ENCODE results near the gene PUM1.

PUM1 gene

DNA sequence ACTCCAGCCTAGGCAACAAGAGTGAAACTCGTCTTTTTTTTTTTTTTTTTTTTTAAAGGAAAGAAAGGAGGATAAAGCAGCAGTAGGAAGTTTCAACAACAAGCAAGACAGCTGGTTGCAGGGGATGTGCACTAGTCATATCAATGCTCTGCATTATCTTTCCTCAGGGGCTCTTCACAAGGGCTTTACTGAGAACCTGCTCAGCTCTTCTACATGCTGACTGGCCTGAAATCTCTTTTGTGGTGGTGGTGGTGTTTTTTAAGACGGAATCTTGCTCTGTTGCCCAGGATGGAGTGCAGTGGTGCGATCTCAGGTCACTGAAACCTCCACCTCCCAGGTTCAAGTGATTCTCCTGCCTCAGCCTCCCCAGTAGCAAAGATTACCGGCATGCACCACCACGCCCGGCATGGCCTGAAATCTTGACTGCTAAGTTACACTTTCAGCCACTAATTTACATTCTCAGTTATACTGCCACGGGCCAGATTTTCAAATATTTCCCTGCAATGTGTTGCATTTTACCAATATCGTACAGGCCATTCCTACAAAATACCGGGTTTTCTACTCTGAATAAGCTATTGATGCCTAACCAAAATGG, 68.0 kb downstream of the PUM1 start:
- no peak overlapping the region for H3K4me3 ChIP-seq (ENCODE audit: low read length)
- DNase-seq (ENCODE audit: low read depth) = no peak
- TF ChIP-seq, protein P1, sequence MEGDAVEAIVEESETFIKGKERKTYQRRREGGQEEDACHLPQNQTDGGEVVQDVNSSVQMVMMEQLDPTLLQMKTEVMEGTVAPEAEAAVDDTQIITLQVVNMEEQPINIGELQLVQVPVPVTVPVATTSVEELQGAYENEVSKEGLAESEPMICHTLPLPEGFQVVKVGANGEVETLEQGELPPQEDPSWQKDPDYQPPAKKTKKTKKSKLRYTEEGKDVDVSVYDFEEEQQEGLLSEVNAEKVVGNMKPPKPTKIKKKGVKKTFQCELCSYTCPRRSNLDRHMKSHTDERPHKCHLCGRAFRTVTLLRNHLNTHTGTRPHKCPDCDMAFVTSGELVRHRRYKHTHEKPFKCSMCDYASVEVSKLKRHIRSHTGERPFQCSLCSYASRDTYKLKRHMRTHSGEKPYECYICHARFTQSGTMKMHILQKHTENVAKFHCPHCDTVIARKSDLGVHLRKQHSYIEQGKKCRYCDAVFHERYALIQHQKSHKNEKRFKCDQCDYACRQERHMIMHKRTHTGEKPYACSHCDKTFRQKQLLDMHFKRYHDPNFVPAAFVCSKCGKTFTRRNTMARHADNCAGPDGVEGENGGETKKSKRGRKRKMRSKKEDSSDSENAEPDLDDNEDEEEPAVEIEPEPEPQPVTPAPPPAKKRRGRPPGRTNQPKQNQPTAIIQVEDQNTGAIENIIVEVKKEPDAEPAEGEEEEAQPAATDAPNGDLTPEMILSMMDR (conservative IDR thresholded peaks at IDR 0.05; ENCODE audit: low read depth, low read length) = no peak

DNA sequence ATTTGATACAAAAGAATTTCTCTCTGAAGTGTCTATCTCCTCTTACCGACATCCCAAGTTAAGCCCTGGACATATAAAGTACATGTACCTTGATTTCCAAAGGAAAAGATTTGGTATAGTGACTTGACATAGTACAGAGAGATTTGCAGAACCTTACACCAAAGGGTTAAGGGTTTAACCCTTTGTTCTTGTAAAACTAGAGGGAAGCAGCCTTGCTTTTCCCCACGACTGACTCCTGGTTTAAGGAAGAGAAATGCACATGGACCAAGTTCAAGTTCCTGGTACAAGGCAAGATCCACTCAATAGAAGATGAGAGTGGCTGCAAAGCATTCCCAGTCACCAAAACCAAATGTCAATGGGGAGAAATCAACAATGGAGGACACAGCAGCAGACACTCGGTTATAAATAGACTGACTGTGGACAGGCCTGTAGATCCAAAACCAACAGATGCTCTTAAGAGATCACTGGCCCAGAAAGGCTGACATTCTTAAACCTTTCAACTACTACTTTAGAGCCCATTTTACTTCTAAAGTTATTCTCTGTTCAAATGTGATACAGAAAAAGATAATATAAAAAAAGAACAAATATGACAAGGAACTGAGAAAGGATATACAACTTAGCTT, 69.4 kb downstream of the PUM1 start:
- DNase-seq (ENCODE audit: low read depth) = no peak
- TF ChIP-seq, protein P1 (conservative IDR thresholded peaks at IDR 0.05; ENCODE audit: low read depth, low read length) = no peak
- no peak overlapping the region for H3K4me3 ChIP-seq (ENCODE audit: low read length)

GRCh38 chr1:30991862-30992606, 73.5 kb downstream of the PUM1 start:
- TF ChIP-seq, protein P1 (conservative IDR thresholded peaks at IDR 0.05; ENCODE audit: low read depth, low read length) = no peak
- no peak for DNase-seq (ENCODE audit: low read depth)

DNA sequence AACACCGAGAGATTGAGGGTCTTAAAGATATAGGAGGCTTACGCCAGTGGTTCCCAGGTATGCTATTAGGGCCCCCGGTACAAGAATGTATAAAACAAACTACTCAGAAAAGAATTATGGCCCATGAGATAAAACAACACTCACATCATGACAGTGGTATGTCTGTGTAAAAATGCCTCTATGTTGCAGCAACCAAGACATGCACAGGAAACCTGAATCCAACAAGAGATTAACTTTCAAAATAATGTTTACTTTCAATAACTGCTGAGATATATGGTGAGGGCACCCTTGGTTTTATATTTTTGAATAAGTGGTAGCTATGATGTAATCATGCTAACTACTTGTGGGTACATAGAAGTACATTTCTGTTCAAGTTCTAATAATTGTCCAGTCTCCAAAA, 74.9 kb downstream of the PUM1 start:
- no peak overlapping the region for H3K4me3 ChIP-seq (ENCODE audit: low read length)
- no peak for DNase-seq (ENCODE audit: low read depth)
- TF ChIP-seq, protein P1 (conservative IDR thresholded peaks at IDR 0.05; ENCODE audit: low read depth, low read length) = no peak

More at GRCh38 chr1:30991862-30992606, 73.5 kb downstream of the PUM1 start:
- H3K4me3 ChIP-seq (ENCODE audit: low read length) = no peak overlapping the region

- TF ChIP-seq, protein P1 (conservative IDR thresholded peaks at IDR 0.05; ENCODE audit: low read depth, low read length) = no peak
- no peak overlapping the region for H3K4me3 ChIP-seq (ENCODE audit: low read length)
Measured at GRCh38 chr1:30988045-30988444, 77.5 kb downstream of the PUM1 start.

DNA sequence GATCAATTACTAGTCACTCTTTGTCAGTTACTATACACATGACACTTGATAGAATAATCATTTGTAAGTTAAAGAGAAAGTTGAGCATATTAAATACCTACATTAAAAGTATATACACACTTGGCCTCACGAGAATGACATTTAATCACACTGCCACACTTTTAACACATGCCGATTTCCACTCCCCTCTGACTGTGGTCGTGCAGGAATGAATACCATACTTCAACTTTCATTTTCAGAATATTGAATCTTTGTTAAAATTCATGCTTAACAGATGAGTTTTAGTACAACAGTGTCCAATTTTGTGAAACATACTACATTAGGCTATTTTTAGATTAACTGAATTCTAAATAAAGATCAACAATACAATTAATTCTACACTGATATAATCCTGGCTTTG, 78.8 kb downstream of the PUM1 start:
- DNase-seq (ENCODE audit: low read depth) = no peak
- H3K4me3 ChIP-seq (ENCODE audit: low read length) = no peak overlapping the region
- TF ChIP-seq, protein P1 (conservative IDR thresholded peaks at IDR 0.05; ENCODE audit: low read depth, low read length) = no peak

More at GRCh38 chr1:30988045-30988444, 77.5 kb downstream of the PUM1 start:
- no peak for DNase-seq (ENCODE audit: low read depth)
